Jurkat, Clone E6-1 (cell line): ENCODE data around the gene TBC1D2. TPM values are rescaled to one million over a fixed set of nuclear protein-coding genes. Genes with fewer than 3 reads are reported as not detected.
A peak's percentile ranks its signal among the peaks of the same experiment; 100 is the strongest.
"Not testable (repeated sequence)": the region's sequence is repeated elsewhere in the genome, so short reads cannot be mapped to it uniquely, and the experiment has no call there.

Experiments used
- DNase-seq: peaks from one replicate; pipeline ENCODE4 v3.0.0-alpha.2; 2011; ENCODE audit warnings: low read depth, low spot score
- H3K4me3 ChIP-seq: 2 replicates; pipeline ENCODE4 v1.5.1; 2011; ENCODE audit warnings: mild to moderate bottlenecking, low read length, control low read depth, moderate library complexity
- polyA plus RNA-seq: library from polyadenylated mRNA; unstranded; fragments of >200 nt; gene quantifications from one replicate; pipeline ENCODE4 v1.2.1, GENCODE V29; 2012; ENCODE audit warnings: missing spikeins; ENCODE audit not compliant: insufficient read length, insufficient read depth

TBC1D2 gene
- 4.2 TPM for polyA plus RNA-seq

GRCh38 chr9:98255578-98256296 is at the start of gene TBC1D2:
TSS of gene TBC1D2 (minus strand) at chr9:98255649. CDS start at chr9:98255541, 108 bp downstream.
- peak; percentile 91 for DNase-seq
- H3K4me3 ChIP-seq: peak within 1 kb of the TSS; percentile 76

DNA sequence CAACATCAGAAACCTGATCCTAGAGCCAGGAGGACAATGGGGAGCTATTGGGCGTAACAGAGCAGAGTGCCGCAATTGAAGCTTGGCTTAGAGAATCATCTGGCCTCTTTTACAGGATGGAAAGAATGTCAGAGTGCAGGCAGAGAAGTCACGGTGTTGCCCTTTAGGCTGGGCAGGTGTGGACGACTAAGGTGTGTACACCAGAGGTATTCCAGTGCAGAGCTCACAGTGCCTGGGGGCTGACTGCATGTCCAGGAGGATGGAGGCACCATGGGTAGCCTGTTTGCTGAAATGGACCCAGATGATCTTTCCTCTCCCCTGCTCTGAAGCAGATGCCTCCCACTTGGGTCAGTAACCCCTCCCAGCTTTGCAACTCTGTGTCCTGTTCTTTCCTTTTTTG is 48.9 kb upstream of the TBC1D2 start:
- H3K4me3 ChIP-seq: no peak overlapping the region
- DNase-seq: no peak

- DNase-seq: no peak
- no peak overlapping the region for H3K4me3 ChIP-seq
These were observed 48.2 kb upstream of the TBC1D2 start for GRCh38 chr9:98303633-98304125.

DNA sequence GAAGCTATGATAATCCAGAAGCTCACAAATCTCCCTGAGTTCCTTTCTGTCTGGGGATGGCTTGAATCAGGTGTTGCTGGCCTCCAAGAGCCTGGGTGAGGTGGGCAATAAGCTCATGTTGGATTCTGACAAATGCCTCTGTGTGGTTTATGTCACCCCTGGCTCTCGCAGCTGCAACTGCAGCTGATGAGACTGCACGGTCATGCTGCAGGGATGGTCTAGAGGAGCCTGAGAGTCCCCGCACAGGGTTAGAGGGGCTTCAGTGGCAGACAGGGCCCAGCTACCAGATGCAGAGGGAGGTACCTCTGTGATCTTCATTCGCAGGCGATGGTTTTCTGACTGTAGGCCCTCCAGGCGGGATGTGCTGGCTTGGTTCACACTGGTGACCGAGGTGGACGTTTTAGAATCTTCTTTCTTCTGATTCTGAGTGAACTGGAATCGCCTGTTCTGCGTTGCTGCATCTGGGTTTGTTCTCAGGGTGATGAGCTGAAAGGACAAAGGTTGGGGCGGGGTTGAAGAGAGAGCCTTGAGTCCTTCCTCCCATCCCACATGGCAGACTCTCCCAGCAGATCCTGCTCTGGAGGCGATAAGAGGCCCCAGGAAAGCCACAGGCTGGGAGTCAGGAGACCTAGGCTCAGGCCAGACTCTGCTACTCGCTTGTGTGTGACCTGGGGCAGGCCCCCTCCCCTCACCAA is 47.6 kb upstream of the TBC1D2 start:
- DNase-seq: no peak
- H3K4me3 ChIP-seq: no peak overlapping the region

- DNase-seq: no peak
- H3K4me3 ChIP-seq: no peak overlapping the region
These were observed 46.7 kb upstream of the TBC1D2 start for GRCh38 chr9:98302150-98302549.

GRCh38 chr9:98300611-98301010 is 45.2 kb upstream of the TBC1D2 start:
- H3K4me3 ChIP-seq: no peak overlapping the region
- no peak for DNase-seq

GRCh38 chr9:98298476-98298875 is 43.0 kb upstream of the TBC1D2 start:
- H3K4me3 ChIP-seq: no peak overlapping the region
- no peak for DNase-seq

- H3K4me3 ChIP-seq: no peak overlapping the region
- DNase-seq: no peak
These were observed 40.4 kb upstream of the TBC1D2 start for GRCh38 chr9:98295824-98296223.

- H3K4me3 ChIP-seq: no peak overlapping the region
- DNase-seq: no peak
These were observed 36.4 kb upstream of the TBC1D2 start for GRCh38 chr9:98291820-98292219.

DNA sequence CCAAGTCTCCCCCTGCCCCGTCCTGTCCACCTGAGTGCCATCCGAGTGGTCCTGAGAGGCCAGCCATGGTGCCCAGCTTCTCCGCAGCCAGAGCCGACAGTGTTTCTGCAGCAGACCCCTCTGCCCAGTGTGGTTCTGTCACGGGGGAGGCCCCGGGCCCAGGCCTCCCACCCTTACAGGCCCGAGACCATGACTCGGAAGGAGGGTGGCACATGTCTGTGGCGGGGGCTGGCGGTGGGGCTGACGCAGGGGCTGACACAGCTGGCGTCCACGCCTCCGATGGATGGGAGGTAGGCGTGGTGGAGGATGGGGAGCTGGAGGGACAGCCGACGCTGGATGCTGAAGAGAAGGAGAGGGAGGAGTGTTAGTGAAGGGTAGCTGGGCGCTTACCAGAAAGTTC is 35.0 kb upstream of the TBC1D2 start:
- H3K4me3 ChIP-seq: no peak overlapping the region
- no peak for DNase-seq

GRCh38 chr9:98289614-98290201 is 34.3 kb upstream of the TBC1D2 start:
- no peak for DNase-seq
- H3K4me3 ChIP-seq: no peak overlapping the region

GRCh38 chr9:98288881-98289280 is 33.4 kb upstream of the TBC1D2 start:
- DNase-seq: no peak
- H3K4me3 ChIP-seq: no peak overlapping the region

- peak; percentile 29 for DNase-seq
- H3K4me3 ChIP-seq: no peak overlapping the region
These were observed 31.9 kb upstream of the TBC1D2 start for GRCh38 chr9:98287384-98287783.

GRCh38 chr9:98285446-98285845 is 30.0 kb upstream of the TBC1D2 start:
- DNase-seq: no peak
- no peak overlapping the region for H3K4me3 ChIP-seq

- DNase-seq: no peak
- H3K4me3 ChIP-seq: no peak overlapping the region
These were observed 29.3 kb upstream of the TBC1D2 start for GRCh38 chr9:98284754-98285153.

DNA sequence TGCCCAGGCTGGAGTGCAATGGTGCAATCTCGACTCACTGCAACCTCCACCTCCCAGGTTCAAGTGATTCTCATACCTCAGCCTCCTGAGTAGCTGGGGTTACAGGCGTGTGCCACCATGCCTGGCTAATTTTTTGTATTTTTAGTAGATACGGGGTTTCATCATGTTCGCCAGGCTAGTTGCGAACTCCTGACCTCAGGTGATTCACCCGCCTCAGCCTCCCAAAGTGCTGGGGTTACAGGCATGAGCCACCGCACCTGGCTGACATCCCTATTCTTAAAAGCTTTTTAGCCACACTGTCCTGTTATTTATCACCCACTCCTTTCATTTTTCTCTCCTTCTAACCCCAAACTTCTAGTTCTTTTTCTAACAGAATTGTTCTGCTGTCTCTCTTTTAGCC is 27.7 kb upstream of the TBC1D2 start:
- not testable (repeated sequence) for H3K4me3 ChIP-seq, DNase-seq

DNA sequence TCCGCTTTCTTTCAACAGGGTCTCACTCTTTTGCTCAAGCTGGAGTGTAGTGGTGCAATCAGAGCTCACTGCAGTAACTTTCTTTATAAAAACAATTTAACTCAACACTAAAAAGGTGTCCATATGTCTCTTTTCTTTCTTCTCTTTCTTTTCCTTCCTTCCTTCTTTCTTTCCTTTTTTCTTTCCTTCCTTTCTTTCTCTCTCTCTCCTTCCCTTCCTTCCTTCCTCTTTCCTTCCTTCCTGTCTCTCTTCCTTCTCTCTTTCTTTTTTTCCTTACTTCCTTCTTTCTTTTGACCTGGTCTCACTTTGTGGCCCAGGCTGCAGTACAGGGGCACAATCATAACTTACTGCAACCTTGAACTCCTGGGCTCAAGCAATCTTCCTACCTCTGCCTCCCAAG is 25.8 kb upstream of the TBC1D2 start:
- no peak for DNase-seq
- H3K4me3 ChIP-seq: no peak overlapping the region

DNA sequence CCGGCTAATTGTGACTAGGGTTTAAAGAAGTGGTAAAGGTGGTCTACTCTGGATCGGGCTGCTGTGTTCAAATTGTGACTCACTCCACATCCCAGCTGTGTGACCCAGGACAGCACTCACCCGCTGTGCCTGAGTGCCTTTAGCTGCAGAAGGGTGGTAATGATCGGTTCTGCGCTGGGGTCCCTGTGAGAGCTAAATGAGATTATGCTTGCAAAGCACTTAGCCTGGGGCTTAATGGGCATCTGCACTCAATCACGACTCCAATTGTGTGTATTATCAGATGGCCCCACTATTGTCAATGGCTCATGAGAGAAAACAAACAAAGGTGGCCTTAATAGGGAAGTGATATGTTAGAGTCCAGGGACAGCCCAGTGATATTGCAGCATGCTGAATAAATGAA is 25.1 kb upstream of the TBC1D2 start:
- H3K4me3 ChIP-seq: no peak overlapping the region
- DNase-seq: no peak

DNA sequence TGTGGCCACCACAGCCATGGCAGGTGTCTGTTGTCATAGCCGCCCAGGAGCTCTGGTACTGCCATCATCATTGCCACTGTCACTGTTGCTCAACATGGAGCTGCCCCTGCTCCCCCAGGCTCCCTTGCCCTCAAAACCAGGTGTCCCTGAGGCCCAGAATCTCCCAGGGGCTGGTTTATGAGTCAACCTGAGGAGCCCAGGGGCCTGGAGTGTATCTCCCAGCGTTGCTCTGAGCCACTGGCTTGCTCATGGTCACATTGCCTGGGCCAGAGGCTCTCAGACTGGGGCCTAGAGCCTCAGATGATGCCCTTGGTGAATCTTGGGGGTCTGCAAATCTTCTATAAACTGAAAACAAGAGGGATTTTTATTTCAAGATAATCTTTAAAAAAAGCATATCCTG is 24.7 kb upstream of the TBC1D2 start:
- no peak overlapping the region for H3K4me3 ChIP-seq
- DNase-seq: no peak

DNA sequence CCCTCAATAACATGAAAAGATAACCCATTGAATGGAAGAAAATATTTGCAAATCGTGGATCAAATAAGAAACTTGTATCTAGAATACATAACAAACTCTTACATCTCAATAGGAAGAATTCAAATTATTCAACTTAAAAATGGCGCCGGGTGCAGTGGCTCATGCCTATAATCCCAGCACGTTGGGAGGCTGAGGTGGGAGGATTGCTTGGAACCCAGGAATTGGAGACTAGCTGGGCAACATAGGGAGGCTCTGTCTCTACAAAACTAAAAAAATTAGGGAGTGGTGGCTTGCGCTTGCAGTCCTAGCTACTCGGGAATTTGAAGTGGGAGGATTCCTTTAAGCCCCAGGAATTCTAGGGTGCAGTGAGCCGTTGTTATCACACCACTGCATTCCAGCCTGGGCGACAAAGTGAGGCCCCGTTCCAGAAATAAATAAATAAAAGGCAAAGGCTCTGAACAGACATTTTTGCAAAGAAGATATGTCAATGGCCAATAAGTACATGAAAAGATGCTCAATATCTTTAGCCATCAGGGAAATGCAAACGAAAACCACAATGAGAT is 21.5 kb upstream of the TBC1D2 start:
- H3K4me3 ChIP-seq: no peak overlapping the region
- no peak for DNase-seq
